Esophagus muscularis mucosa (tissue), 4 donors: Measurements from ENCODE around the gene TLCD1. TPM values are rescaled to one million over a fixed set of nuclear protein-coding genes. Genes with fewer than 3 reads are reported as not detected.

Experiments used
- DNase-seq: peaks from one replicate; pipeline ENCODE4 v3.0.0-alpha.2; 2017; ENCODE audit errors: extremely low spot score
- H3K27ac ChIP-seq, 4 donors: fragments of 200-600 bp; sonication (generic); replicated peaks in 1 of 4; 1 replicate in 3 of 4; 2 replicates in 1 of 4; pipeline ENCODE4 v1.5.1; 2016 to 2019; ENCODE audit warnings: mild to moderate bottlenecking in 1 of 4
- H3K27me3 ChIP-seq, 4 donors: fragments of 200-600 bp; sonication (generic); one replicate each; pipeline versions ENCODE4 v1.5.1 to v1.6.0; 2016 to 2019
- H3K36me3 ChIP-seq, 4 donors: fragments of 200-600 bp; sonication (generic); one replicate each; pipeline ENCODE4 v1.5.1; 2016 to 2019
- H3K4me1 ChIP-seq, 4 donors: fragments of 200-600 bp; sonication (generic); one replicate each; pipeline ENCODE4 v1.5.1; 2016 to 2019
- H3K4me3 ChIP-seq, 4 donors: fragments of 200-600 bp; sonication (generic); 1 replicate in 2 of 4; 2 replicates in 2 of 4; pipeline ENCODE4 v1.5.1; 2016 to 2019; ENCODE audit warnings: mild to moderate bottlenecking in 4 of 4, moderate library complexity in 1 of 4
- H3K9me3 ChIP-seq, 4 donors: fragments of 200-600 bp; sonication (generic); 1 replicate in 3 of 4; 2 replicates in 1 of 4; pipeline ENCODE4 v1.5.1; 2016 to 2019
- CTCF ChIP-seq, 3 experiments: fragments of 200-600 bp in 2 of 3; fragments of 450-650 bp in 1 of 3; sonication (generic) in 2 of 3; IDR thresholded peaks; one replicate each; pipeline ENCODE4 v1.5.1; 2017 to 2019; ENCODE audit warnings: antibody characterized with exemption in 3 of 3, mild to moderate bottlenecking in 2 of 3, moderate library complexity in 1 of 3
- EP300 ChIP-seq: sonication (generic); formaldehyde crosslinking; IDR thresholded peaks from one replicate; pipeline ENCODE4 v1.6.1; 2017; ENCODE audit warnings: antibody characterized with exemption
- POLR2A ChIP-seq: fragments of 450-650 bp; IDR thresholded peaks from one replicate; pipeline ENCODE4 v1.6.1; 2017; ENCODE audit warnings: antibody characterized with exemption, moderate library complexity, mild to moderate bottlenecking, low read depth
- POLR2AphosphoS5 ChIP-seq, 2 donors: sonication (generic); formaldehyde crosslinking; IDR thresholded peaks; one replicate each; pipeline ENCODE4 v1.6.1; 2017; ENCODE audit warnings: antibody characterized with exemption in 2 of 2
- WGBS: methylation state at CpG from one replicate; pipeline ENCODE4 v1.1.5; 2018; 5-methylcytosine and 5-hydroxymethylcytosine counted together
- intact Hi-C: fragments of 100-400 bp; cut with DNase I; formaldehyde crosslinking; loops from one replicate; pipeline ENCODE4 v1.15.1; 2023
- total RNA-seq, 4 donors: library from RNA; depleted of rRNA; stranded (reverse); fragments of >200 nt; gene quantifications; one replicate each; pipeline versions ENCODE4 v1.1.0 to v1.2.1, GENCODE V29; 2016

The TLCD1 gene
- total RNA-seq, 4 donors from 2014 or later, result 1.0 to 1.5 (median 1.3) TPM; not detected in 1

DNA sequence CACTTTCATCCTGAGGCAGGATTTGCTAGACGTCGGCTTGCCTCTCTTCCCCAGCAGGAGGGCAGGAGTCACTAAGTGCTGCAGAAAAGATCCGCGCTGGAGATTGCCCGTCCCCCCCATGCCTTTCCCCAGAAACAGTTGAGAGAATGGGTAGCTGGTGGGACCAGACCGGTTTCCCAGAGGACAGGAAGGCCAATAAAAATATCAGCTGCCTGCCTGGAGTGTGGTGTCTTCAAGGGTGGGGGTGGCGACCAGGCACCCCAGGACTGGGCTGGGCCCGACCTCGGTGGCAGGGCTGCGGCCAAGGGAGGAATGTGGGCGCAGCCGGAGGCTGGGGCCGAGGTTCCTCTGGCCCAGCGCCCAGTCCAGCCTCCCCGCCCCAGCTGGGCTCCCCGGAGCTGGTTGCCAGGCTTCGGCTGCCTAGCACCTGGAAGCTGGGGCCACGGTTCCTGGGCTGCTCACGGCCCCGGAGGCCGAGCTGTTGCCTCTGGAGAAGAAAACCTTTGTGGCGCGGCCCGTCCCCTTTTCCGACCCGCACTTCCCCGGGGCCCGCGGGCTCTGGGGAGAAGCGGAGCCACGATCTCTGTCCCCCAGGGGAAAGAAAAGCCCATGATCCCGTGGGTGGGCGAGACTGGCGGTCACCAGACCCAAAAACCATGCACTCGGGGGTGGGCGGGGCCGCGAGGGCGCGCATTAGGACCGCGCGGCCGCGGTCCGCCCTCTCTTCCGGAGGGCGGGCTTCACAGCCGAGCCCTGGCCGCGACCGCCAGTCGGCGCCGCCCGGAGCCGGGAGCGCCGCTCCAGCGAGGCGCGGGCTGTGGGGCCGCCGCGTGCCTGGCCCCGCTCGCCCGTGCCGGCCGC lies 17.4 kb upstream of the TLCD1 start, which contains the start of gene TRAF4:
Gene TRAF4 (plus strand): TSS at position 769 of the 861 bp plus-strand sequence. CDS start 102 bp downstream, outside the sequence.
- no peak for DNase-seq
- Histone ChIP-seq H3K36me3 (peaks cover 0 to 14% (median 14%) of the 10 kb centered on the region in 4 donors), H3K4me1 (peaks cover 37 to 49% (median 47%) of the 10 kb centered on the region in 4 donors), H3K9me3 (no peaks in the 10 kb centered on the region), H3K4me3 (peak within 1 kb of the TSS; percentile 61 to 95 (median 76)), H3K27me3 (no peaks in the 10 kb centered on the region), H3K27ac (peak within 1 kb of the TSS; percentile 80 to 95 (median 90))
- peak in 2 of 3 experiments; percentile 35 to 57 for TF ChIP-seq CTCF (IDR thresholded peaks at IDR 0.05)
- no peak for TF ChIP-seq EP300
- TF ChIP-seq POLR2A, result no peak
- peak; percentile 54 to 85 for TF ChIP-seq POLR2AphosphoS5 (IDR thresholded peaks at IDR 0.05)
- WGBS, result 2% methylated on average over 37 of the region's 70 CpGs
- intact Hi-C loops, result loop anchor here (2.0 kb wide), 1 partner anchor 15 kb away; the partner anchor contains the start of gene NEK8

GRCh38 chr17:28741358-28742349 lies 15.6 kb upstream of the TLCD1 start:
- DNase-seq, result no peak
- H3K9me3 ChIP-seq, result no peaks in the 10 kb centered on the region
- no peaks in the 10 kb centered on the region for H3K36me3 ChIP-seq
- WGBS, result 86% methylated on average over 17 of the region's 19 CpGs
- H3K4me1 ChIP-seq, result peaks cover 33 to 41% (median 38%) of the 10 kb centered on the region in 4 donors
- TF ChIP-seq CTCF (IDR thresholded peaks at IDR 0.05), result no peak
- TF ChIP-seq EP300, result no peak
- TF ChIP-seq POLR2A, result no peak
- no peak for TF ChIP-seq POLR2AphosphoS5 (IDR thresholded peaks at IDR 0.05)
- no peak overlapping the region for H3K27ac ChIP-seq
- H3K4me3 ChIP-seq, result no peak overlapping the region
- no peaks in the 10 kb centered on the region for H3K27me3 ChIP-seq
- intact Hi-C loops, result loop anchor here (2.0 kb wide), 1 partner anchor 13 kb away; the partner anchor contains the start of gene NEK8

- Histone ChIP-seq H3K9me3 (no peaks in the 10 kb centered on the region), H3K4me1 (peaks cover 23 to 31% (median 29%) of the 10 kb centered on the region in 4 donors), H3K4me3 (no peak overlapping the region), H3K27ac (no peak overlapping the region), H3K36me3 (no peaks in the 10 kb centered on the region), H3K27me3 (no peaks in the 10 kb centered on the region)
- intact Hi-C loops, result no loop called here
- TF ChIP-seq POLR2AphosphoS5 (IDR thresholded peaks at IDR 0.05) (no peak), CTCF (IDR thresholded peaks at IDR 0.05) (no peak), POLR2A (no peak), EP300 (no peak)
- 83% methylated on average over 4 of the region's 10 CpGs for WGBS
- DNase-seq, result no peak
Measured at GRCh38 chr17:28740406-28741357, 14.6 kb upstream of the TLCD1 start.
